PC-3 (cell line): Measurements from ENCODE around the gene KANSL1L. TPM values are rescaled to one million over a fixed set of nuclear protein-coding genes. Genes with fewer than 3 reads are reported as not detected.

ENCODE experiments used
- ATAC-seq: fragments of 200-7000 bp; cut with Tn5 transposase; 2 replicates; pipeline ENCODE4 v1.9.1; 2020; ENCODE audit warnings: mild to moderate bottlenecking, moderate library complexity
- BruUV-seq: library from RNA; stranded (reverse); fragments of 400-500 nt; replicated peaks from 2 replicates; lab custom pipeline; 2021; lab: Mats Ljungman, UMichigan
- CTCF ChIA-PET: fragments of 300-600 bp; sonication (Branson Sonifier 250); formaldehyde crosslinking; loops from one replicate; lab custom pipeline; 2022; ENCODE audit warnings: antibody characterized with exemption; lab: Charles Lee
- POLR2A ChIA-PET: fragments of 300-600 bp; sonication (Branson Sonifier 250); formaldehyde crosslinking; loops from one replicate; lab custom pipeline; 2022; ENCODE audit warnings: antibody characterized with exemption; ENCODE audit not compliant: unreplicated experiment; lab: Charles Lee
- DNase-seq: peaks from one replicate; pipeline ENCODE4 v3.0.0-alpha.2; 2015
- H2AFZ ChIP-seq: fragments of 300-600 bp; sonication (generic); 2 replicates; pipeline ENCODE4 v1.6.0; 2016; ENCODE audit warnings: antibody characterized with exemption, low read length
- H3F3A ChIP-seq: fragments of 300-600 bp; sonication (generic); one replicate; pipeline ENCODE4 v1.6.0; 2017; ENCODE audit warnings: antibody characterized with exemption, low read length, control low read depth, mild to moderate bottlenecking; ENCODE audit not compliant: unreplicated experiment
- H3K27ac ChIP-seq: fragments of 300-600 bp; sonication (generic); 2 replicates; pipeline ENCODE4 v1.5.1; 2016; ENCODE audit warnings: mild to moderate bottlenecking, low read length
- H3K27me3 ChIP-seq: fragments of 300-600 bp; sonication (generic); 2 replicates; pipeline ENCODE4 v1.6.1; 2016; ENCODE audit warnings: low read length, mixed read lengths
- H3K36me3 ChIP-seq: fragments of 300-600 bp; sonication (generic); 2 replicates; pipeline ENCODE4 v1.6.1; 2016; ENCODE audit warnings: low read depth, mixed run types, low read length, mixed read lengths
- H3K4me1 ChIP-seq: fragments of 300-600 bp; sonication (generic); 2 replicates; pipeline ENCODE4 v1.5.1; 2016; ENCODE audit warnings: low read length; ENCODE audit not compliant: insufficient read depth
- H3K4me2 ChIP-seq: fragments of 300-600 bp; sonication (generic); 2 replicates; pipeline ENCODE4 v1.6.0; 2016; ENCODE audit warnings: low read length
- H3K4me3 ChIP-seq: fragments of 300-600 bp; sonication (generic); 2 replicates; pipeline ENCODE4 v1.5.1; 2016; ENCODE audit warnings: mild to moderate bottlenecking, low read length, mixed read lengths
- H3K79me2 ChIP-seq: fragments of 300-600 bp; sonication (generic); 2 replicates; pipeline ENCODE4 v1.6.1; 2017; ENCODE audit warnings: low read length, mixed read lengths
- H3K9ac ChIP-seq: fragments of 300-600 bp; sonication (generic); 2 replicates; pipeline ENCODE4 v1.6.0; 2016; ENCODE audit warnings: mild to moderate bottlenecking, low read length
- H3K9me2 ChIP-seq: fragments of 300-600 bp; sonication (generic); replicated peaks from 2 replicates; pipeline ENCODE4 v1.6.1; 2016; ENCODE audit warnings: mixed run types, low read length, mixed read lengths
- H3K9me3 ChIP-seq: fragments of 300-600 bp; sonication (generic); 2 replicates; pipeline ENCODE4 v1.6.1; 2016; ENCODE audit warnings: low read length, mixed read lengths
- H4K20me1 ChIP-seq: fragments of 300-600 bp; sonication (generic); 2 replicates; pipeline ENCODE4 v1.6.1; 2016; ENCODE audit warnings: low read length, mixed read lengths
- EZH2 ChIP-seq: fragments of 300-600 bp; sonication (generic); IDR thresholded peaks from one replicate; pipeline ENCODE4 v1.6.1; 2017; ENCODE audit warnings: antibody characterized with exemption, mild to moderate bottlenecking, low read length; ENCODE audit not compliant: unreplicated experiment
- EZH2phosphoT487 ChIP-seq: fragments of 300-600 bp; sonication (generic); IDR thresholded peaks from 2 replicates; pipeline ENCODE4 v1.6.1; 2018; ENCODE audit warnings: mild to moderate bottlenecking, antibody characterized with exemption, low read length, borderline replicate concordance
- intact Hi-C: fragments of 100-400 bp; cut with micrococcal nuclease; formaldehyde crosslinking; loops from 2 replicates; pipeline ENCODE4 v1.9.0; 2023
- total RNA-seq: library from RNA; depleted of rRNA; stranded (reverse); fragments of >200 nt; gene quantifications from 2 replicates; pipeline ENCODE4 v1.2.3, GENCODE V29; 2014
- TF ChIP-seq, protein P1 (sequence below): fragments of 300-600 bp; sonication (generic); conservative IDR thresholded peaks from 2 replicates; pipeline ENCODE4 v1.5.1; 2017; ENCODE audit warnings: antibody characterized with exemption, low read depth, mild to moderate bottlenecking, low read length

KANSL1L gene
- total RNA-seq, 1 experiment from 2014 or later = 2.3 TPM

DNA sequence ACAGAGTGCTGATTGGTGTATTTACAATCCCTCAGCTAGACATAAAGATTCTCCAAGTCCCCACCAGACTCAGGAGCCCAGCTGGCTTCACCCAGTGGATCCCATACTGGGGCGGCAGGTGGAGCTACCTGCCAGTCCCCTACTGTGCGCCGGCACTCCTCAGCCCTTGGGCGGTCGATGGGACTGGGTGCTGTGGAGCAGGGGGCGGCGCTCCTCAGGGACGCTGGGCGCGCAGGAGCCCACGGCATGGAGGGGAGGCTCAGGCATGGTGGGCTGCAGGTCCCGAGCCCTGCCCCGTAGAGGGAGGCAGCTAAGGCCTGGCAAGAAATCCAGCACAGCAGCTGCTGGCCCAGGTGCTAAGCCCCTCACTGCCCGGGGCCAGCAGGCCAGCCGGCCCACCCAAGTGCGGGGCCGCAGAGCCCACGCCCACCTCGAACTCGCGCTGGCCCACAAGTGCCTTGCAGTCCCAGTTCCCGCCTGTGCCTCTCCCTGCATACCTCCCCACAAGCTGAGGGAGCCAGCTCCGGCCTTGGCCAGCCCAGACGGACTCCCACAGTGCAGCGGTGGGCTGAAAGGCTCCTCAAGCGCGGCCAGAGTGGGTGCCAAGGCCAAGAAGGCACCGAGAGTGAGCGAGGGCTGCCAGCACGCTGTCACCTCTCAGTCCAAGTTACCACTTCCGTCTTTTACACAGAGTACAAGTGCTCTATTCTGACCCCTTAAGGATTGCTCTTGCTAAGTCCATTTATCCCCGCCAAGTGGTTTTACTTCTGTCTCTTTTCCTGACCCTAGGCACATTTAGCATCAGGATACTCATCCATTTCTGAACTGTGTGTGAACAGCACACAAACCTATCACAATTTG lies 170.5 kb downstream of the KANSL1L start:
- POLR2A ChIA-PET = no interaction called here
- Histone ChIP-seq H3K27ac (no peak overlapping the region), H3K9ac (no peak overlapping the region), H3K27me3 (no peaks in the 10 kb centered on the region), H3K4me1 (peaks cover 22% of the 10 kb centered on the region), H3K9me3 (no peaks in the 10 kb centered on the region), H3K4me3 (no peak overlapping the region), H3K4me2 (no peak overlapping the region), H2AFZ (no peak overlapping the region), H3K79me2 (peaks cover 33% of the 10 kb centered on the region), H4K20me1 (peaks cover 16% of the 10 kb centered on the region; the same call in 1 of the 2 replicates), H3F3A (no peaks in the 10 kb centered on the region), H3K36me3 (no peaks in the 10 kb centered on the region), H3K9me2 (no peaks in the 10 kb centered on the region)
- CTCF ChIA-PET = no interaction called here
- no peak for DNase-seq
- TF ChIP-seq EZH2 = no peak
- TF ChIP-seq, protein P1, sequence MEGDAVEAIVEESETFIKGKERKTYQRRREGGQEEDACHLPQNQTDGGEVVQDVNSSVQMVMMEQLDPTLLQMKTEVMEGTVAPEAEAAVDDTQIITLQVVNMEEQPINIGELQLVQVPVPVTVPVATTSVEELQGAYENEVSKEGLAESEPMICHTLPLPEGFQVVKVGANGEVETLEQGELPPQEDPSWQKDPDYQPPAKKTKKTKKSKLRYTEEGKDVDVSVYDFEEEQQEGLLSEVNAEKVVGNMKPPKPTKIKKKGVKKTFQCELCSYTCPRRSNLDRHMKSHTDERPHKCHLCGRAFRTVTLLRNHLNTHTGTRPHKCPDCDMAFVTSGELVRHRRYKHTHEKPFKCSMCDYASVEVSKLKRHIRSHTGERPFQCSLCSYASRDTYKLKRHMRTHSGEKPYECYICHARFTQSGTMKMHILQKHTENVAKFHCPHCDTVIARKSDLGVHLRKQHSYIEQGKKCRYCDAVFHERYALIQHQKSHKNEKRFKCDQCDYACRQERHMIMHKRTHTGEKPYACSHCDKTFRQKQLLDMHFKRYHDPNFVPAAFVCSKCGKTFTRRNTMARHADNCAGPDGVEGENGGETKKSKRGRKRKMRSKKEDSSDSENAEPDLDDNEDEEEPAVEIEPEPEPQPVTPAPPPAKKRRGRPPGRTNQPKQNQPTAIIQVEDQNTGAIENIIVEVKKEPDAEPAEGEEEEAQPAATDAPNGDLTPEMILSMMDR = no peak
- TF ChIP-seq EZH2phosphoT487 = no peak
- no TSS peak for BruUV-seq
- ATAC-seq = no peak
- intact Hi-C loops = no loop called here

DNA sequence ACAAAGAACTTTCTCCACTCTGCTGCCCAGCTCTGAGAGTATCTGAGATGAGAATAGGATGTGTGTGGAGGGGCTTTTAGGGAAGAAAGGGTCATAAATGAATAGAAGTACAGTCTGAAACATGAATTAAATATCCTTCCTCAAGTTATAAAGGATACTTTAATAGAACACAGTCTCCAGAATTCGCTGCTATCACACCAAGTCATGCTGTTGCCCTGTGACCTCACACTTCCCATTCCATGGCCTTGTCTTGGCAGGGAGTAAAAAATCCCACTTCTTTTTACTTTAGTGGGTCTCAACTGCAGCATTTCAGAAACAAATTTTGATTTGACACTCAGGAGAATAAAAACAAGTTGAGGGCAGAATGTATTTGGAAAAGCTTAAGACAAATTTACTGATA lies 172.6 kb downstream of the KANSL1L start:
- no peaks in the 10 kb centered on the region for H3K9me3 ChIP-seq
- intact Hi-C loops = no loop called here
- H3K4me1 ChIP-seq = peaks cover 9% of the 10 kb centered on the region
- H3K9me2 ChIP-seq = no peaks in the 10 kb centered on the region
- no peak overlapping the region for H3K9ac ChIP-seq
- 0 out of 2 replicates have a peak, but pooled peaks cover 6% of the 10 kb centered on the region for H3K27me3 ChIP-seq
- no peak overlapping the region for H2AFZ ChIP-seq
- CTCF ChIA-PET = no interaction called here
- no peak overlapping the region for H3K4me2 ChIP-seq
- no peaks in the 10 kb centered on the region for H3K36me3 ChIP-seq
- H3K27ac ChIP-seq = no peak overlapping the region
- H3K4me3 ChIP-seq = no peak overlapping the region
- H3K79me2 ChIP-seq = peaks cover 12% of the 10 kb centered on the region
- TF ChIP-seq EZH2 (no peak), EZH2phosphoT487 (no peak)
- TF ChIP-seq, protein P1 = no peak
- no peaks in the 10 kb centered on the region for H3F3A ChIP-seq
- 0 out of 2 replicates have a peak, but pooled peaks cover under 1% of the 10 kb centered on the region for H4K20me1 ChIP-seq
- DNase-seq (no peak), ATAC-seq (no peak)
- POLR2A ChIA-PET = no interaction called here
- no TSS peak for BruUV-seq

DNA sequence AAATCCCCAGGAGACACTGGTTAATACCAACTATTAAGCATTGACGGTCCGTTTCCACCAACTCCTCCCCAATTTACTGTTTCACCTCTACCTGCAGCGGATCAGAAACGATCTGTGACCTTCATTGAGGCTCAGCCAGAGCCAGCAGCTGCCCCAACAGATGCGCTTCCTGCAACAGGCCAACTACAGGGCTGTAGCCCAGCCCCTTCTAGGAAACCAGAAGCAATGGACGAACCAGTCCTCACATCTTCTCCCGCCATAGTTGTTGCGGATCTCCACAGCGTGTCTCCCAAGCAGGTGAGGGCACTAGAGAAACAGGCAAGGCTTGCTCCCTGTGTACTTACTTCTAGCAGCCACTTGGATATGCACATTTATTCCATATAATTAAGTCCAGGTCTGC lies 177.2 kb downstream of the KANSL1L start:
- ATAC-seq (no peak), DNase-seq (no peak)
- Histone ChIP-seq H3K9ac (no peak overlapping the region), H3K4me2 (no peak overlapping the region), H3K9me2 (no peaks in the 10 kb centered on the region), H3K27me3 (peaks cover 33% of the 10 kb centered on the region; the same call in 1 of the 2 replicates), H3K9me3 (no peaks in the 10 kb centered on the region), H3K27ac (no peak overlapping the region), H2AFZ (no peak overlapping the region), H3K4me1 (no peaks in the 10 kb centered on the region), H3K4me3 (no peak overlapping the region), H3K36me3 (no peaks in the 10 kb centered on the region), H4K20me1 (no peaks in the 10 kb centered on the region), H3K79me2 (no peaks in the 10 kb centered on the region), H3F3A (no peaks in the 10 kb centered on the region)
- no TSS peak for BruUV-seq
- POLR2A ChIA-PET = no interaction called here
- TF ChIP-seq EZH2phosphoT487 (no peak), EZH2 (no peak)
- TF ChIP-seq, protein P1 = no peak
- intact Hi-C loops = no loop called here
- CTCF ChIA-PET = no interaction called here
